SK-N-SH (cell line): ENCODE data around the gene ROR2. TPM values are rescaled to one million over a fixed set of nuclear protein-coding genes. Genes with fewer than 3 reads are reported as not detected.

Experiments used
- CTCF ChIA-PET: fragments of 300-600, 350-600 bp; formaldehyde crosslinking; extraction: SDS; loops from one replicate; lab custom pipeline; 2021; lab: Yijun Ruan, JAX
- POLR2A ChIA-PET: fragments of 350-600 bp; sonication (Branson Sonifier 250); formaldehyde crosslinking; extraction: SDS; loops from one replicate; lab custom pipeline; 2020; ENCODE audit warnings: antibody characterized with exemption, inconsistent platforms; lab: Yijun Ruan, JAX
- DNase-seq: peaks from one replicate; pipeline ENCODE4 v3.0.0; 2012
- H2AFZ ChIP-seq: fragments of 200-600 bp; sonication (generic); 2 replicates; pipeline ENCODE4 v1.8.1; 2016; ENCODE audit warnings: antibody characterized with exemption, mild to moderate bottlenecking, low read depth
- H3F3A ChIP-seq: fragments of 200-600 bp; sonication (generic); replicated peaks from 2 replicates; pipeline ENCODE3; 2016; ENCODE audit warnings: antibody characterized with exemption, mild to moderate bottlenecking; ENCODE audit not compliant: insufficient read depth
- H3K27ac ChIP-seq, 2 experiments: fragments of 200-500 bp in 1 of 2; fragments of 200-600 bp in 1 of 2; sonication (Bioruptor generic) in 1 of 2; sonication (generic), shearing (Covaris generic) in 1 of 2; 2 replicates each; pipeline versions ENCODE4 v1.5.1 to v1.6.1; 2014 to 2016; ENCODE audit warnings: low read depth in 2 of 2, inconsistent platforms in 1 of 2, low read length in 1 of 2, mild to moderate bottlenecking in 1 of 2, mixed read lengths in 1 of 2
- H3K27me3 ChIP-seq: fragments of 200-600 bp; sonication (generic), shearing (Covaris generic); 2 replicates; pipeline ENCODE4 v1.6.1; 2016; ENCODE audit warnings: mixed run types; ENCODE audit not compliant: insufficient read depth
- H3K36me3 ChIP-seq, 2 experiments: fragments of 200-500 bp in 1 of 2; fragments of 200-600 bp in 1 of 2; sonication (Bioruptor generic) in 1 of 2; sonication (generic) in 1 of 2; replicated peaks in 1 of 2; 2 replicates each; pipeline versions ENCODE3 to v1.5.1; 2014 to 2016; ENCODE audit warnings: low read length in 1 of 2, mild to moderate bottlenecking in 1 of 2; ENCODE audit not compliant: insufficient read depth in 2 of 2, control insufficient read depth in 1 of 2
- H3K4me1 ChIP-seq, 2 experiments: fragments of 200-500 bp in 1 of 2; fragments of 200-600 bp in 1 of 2; sonication (Bioruptor generic) in 1 of 2; sonication (generic), shearing (Covaris generic) in 1 of 2; 2 replicates each; pipeline versions ENCODE4 v1.5.1 to v1.6.1; 2014 to 2016; ENCODE audit warnings: low read depth in 1 of 2, low read length in 1 of 2, mixed run types in 1 of 2; ENCODE audit not compliant: insufficient read depth in 2 of 2, control insufficient read depth in 1 of 2
- H3K4me2 ChIP-seq: fragments of 200-600 bp; sonication (generic), shearing (Covaris generic); 2 replicates; pipeline ENCODE4 v1.6.1; 2017; ENCODE audit warnings: mixed run types
- H3K4me3 ChIP-seq, 2 experiments: fragments of 200-500 bp in 1 of 2; fragments of 200-600 bp in 1 of 2; sonication (Bioruptor generic) in 1 of 2; sonication (generic), shearing (Covaris generic) in 1 of 2; 2 replicates each; pipeline versions ENCODE4 v1.5.1 to v1.8.1; 2014 to 2016; ENCODE audit warnings: low read depth in 2 of 2, inconsistent platforms in 1 of 2, low read length in 1 of 2, mild to moderate bottlenecking in 1 of 2, mixed read lengths in 1 of 2, moderate library complexity in 1 of 2
- H3K79me2 ChIP-seq: fragments of 200-600 bp; sonication (generic); 2 replicates; pipeline ENCODE4 v1.8.1; 2017; ENCODE audit warnings: mild to moderate bottlenecking; ENCODE audit not compliant: insufficient read depth
- H3K9ac ChIP-seq: fragments of 200-600 bp; sonication (generic); 2 replicates; pipeline ENCODE4 v1.6.1; 2017; ENCODE audit warnings: mixed run types
- H3K9me2 ChIP-seq: fragments of 200-600 bp; sonication (generic); 2 replicates; pipeline ENCODE4 v1.6.1; 2017; ENCODE audit warnings: mixed run types
- H3K9me3 ChIP-seq: fragments of 200-600 bp; sonication (generic); 2 replicates; pipeline ENCODE4 v1.6.1; 2017; ENCODE audit warnings: mixed run types, mild to moderate bottlenecking, moderate library complexity
- H4K20me1 ChIP-seq: fragments of 200-600 bp; sonication (generic); 2 replicates; pipeline ENCODE4 v1.6.1; 2017; ENCODE audit warnings: mild to moderate bottlenecking, mixed run types; ENCODE audit not compliant: insufficient read depth
- FOXJ3 ChIP-seq: sonication (generic); formaldehyde crosslinking; IDR thresholded peaks from 2 replicates; pipeline ENCODE4 v1.5.1; 2020; ENCODE audit warnings: mild to moderate bottlenecking, missing genetic modification reagents
- FOXM1 ChIP-seq: IDR thresholded peaks from 2 replicates; pipeline ENCODE4 v1.4.0; 2012; ENCODE audit warnings: low read depth, mild to moderate bottlenecking
- GATA2 ChIP-seq: sonication (generic); formaldehyde crosslinking; IDR thresholded peaks from 2 replicates; pipeline ENCODE4 v1.5.0; 2020; ENCODE audit warnings: mild to moderate bottlenecking, missing genetic modification reagents
- JUND ChIP-seq: IDR thresholded peaks from 2 replicates; pipeline ENCODE4 v1.4.0; 2012
- NFIC ChIP-seq: IDR thresholded peaks from 2 replicates; pipeline ENCODE4 v1.4.0; 2012; ENCODE audit warnings: borderline replicate concordance
- NRF1 ChIP-seq: IDR thresholded peaks from 2 replicates; pipeline ENCODE4 v1.6.1; 2012; ENCODE audit warnings: low read depth, mild to moderate bottlenecking, low read length
- RFX5 ChIP-seq: IDR thresholded peaks from 2 replicates; pipeline ENCODE4 v1.6.1; 2012; ENCODE audit warnings: mild to moderate bottlenecking, improper control_type of control experiment, low read length
- RXRA ChIP-seq: IDR thresholded peaks from 2 replicates; pipeline ENCODE4 v1.4.0; 2012; ENCODE audit warnings: low read depth, mild to moderate bottlenecking, borderline replicate concordance
- YY1 ChIP-seq: IDR thresholded peaks from 2 replicates; pipeline ENCODE4 v1.4.0; 2012; ENCODE audit warnings: low read depth, mild to moderate bottlenecking
- WGBS: methylation state at CpG from one replicate; pipeline ENCODE4 v1.1.6; 2017; ENCODE audit warnings: low lambda C conversion rate; 5-methylcytosine and 5-hydroxymethylcytosine counted together
- polyA plus RNA-seq, 3 experiments: library from polyadenylated mRNA; depleted of rRNA; stranded (reverse); fragments of >200 nt; gene quantifications; 2 replicates each; pipeline ENCODE4 v1.2.3, GENCODE V29; 2012
- TF ChIP-seq, protein P1 (sequence below): IDR thresholded peaks from 2 replicates; pipeline ENCODE4 v1.6.1; 2012; ENCODE audit warnings: mild to moderate bottlenecking, low read depth, low read length, moderate library complexity
- TF ChIP-seq, protein P2 (sequence below): IDR thresholded peaks from 2 replicates; pipeline ENCODE4 v1.4.0; 2012; ENCODE audit warnings: low read depth, borderline replicate concordance
- TF ChIP-seq, protein P3 (sequence below): IDR thresholded peaks from 2 replicates; pipeline ENCODE4 v1.4.0; 2012; ENCODE audit warnings: low read depth
- TF ChIP-seq, protein P4 (sequence below): fragments of 150-350 bp; IDR thresholded peaks from 2 replicates; pipeline ENCODE4 v1.6.1; 2017; ENCODE audit warnings: antibody characterized with exemption, low read length, low read depth, borderline replicate concordance

ROR2 gene
- polyA plus RNA-seq, 1 of the 3 experiments (the other 2 are of a cell fraction): 0.43 TPM

DNA sequence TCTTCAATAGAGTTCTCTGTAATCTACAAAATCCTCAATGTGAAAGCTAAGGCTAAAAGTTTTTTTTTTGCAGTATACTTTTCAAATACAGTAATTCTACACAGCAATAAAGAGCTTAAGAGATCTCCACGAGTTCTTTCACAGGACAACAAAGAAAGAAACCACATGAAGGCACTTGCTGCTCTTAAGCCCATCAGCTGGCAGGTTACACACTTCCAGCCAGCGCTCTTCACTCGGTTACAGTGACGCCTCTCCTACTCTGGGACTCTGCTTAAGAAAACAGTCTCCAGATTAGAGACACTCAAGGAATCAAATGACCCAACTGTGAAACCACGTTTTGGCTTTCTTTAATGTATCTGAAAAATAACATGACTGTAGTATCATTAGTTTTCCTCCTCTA is 85.0 kb downstream of the ROR2 start (continued):
- TF ChIP-seq, protein P1, sequence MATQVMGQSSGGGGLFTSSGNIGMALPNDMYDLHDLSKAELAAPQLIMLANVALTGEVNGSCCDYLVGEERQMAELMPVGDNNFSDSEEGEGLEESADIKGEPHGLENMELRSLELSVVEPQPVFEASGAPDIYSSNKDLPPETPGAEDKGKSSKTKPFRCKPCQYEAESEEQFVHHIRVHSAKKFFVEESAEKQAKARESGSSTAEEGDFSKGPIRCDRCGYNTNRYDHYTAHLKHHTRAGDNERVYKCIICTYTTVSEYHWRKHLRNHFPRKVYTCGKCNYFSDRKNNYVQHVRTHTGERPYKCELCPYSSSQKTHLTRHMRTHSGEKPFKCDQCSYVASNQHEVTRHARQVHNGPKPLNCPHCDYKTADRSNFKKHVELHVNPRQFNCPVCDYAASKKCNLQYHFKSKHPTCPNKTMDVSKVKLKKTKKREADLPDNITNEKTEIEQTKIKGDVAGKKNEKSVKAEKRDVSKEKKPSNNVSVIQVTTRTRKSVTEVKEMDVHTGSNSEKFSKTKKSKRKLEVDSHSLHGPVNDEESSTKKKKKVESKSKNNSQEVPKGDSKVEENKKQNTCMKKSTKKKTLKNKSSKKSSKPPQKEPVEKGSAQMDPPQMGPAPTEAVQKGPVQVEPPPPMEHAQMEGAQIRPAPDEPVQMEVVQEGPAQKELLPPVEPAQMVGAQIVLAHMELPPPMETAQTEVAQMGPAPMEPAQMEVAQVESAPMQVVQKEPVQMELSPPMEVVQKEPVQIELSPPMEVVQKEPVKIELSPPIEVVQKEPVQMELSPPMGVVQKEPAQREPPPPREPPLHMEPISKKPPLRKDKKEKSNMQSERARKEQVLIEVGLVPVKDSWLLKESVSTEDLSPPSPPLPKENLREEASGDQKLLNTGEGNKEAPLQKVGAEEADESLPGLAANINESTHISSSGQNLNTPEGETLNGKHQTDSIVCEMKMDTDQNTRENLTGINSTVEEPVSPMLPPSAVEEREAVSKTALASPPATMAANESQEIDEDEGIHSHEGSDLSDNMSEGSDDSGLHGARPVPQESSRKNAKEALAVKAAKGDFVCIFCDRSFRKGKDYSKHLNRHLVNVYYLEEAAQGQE: no peak
- TF ChIP-seq GATA2 (no peak), FOXJ3 (CRISPR knock-in tag) (no peak), NRF1 (no peak), NFIC (no peak)
- TF ChIP-seq, protein P2, sequence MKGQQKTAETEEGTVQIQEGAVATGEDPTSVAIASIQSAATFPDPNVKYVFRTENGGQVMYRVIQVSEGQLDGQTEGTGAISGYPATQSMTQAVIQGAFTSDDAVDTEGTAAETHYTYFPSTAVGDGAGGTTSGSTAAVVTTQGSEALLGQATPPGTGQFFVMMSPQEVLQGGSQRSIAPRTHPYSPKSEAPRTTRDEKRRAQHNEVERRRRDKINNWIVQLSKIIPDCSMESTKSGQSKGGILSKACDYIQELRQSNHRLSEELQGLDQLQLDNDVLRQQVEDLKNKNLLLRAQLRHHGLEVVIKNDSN: no peak

DNA sequence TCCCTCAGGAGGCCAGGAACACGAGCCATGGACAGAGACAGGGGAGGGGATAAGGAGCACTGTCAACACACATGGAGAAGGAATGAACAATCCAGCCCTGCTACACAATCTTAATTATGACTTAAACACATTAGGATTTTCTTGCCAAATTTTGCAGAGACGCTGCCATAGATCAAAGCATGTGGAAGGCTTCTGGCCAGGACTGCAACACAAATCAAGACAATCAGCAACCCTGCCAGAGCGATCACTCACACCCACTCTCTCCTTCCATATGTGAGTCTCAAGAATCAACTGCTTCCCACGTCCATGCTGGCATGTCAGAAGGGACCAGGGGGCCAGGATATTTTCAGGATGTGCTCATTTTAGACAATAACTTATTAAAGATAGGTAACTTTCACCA is 85.6 kb downstream of the ROR2 start:
- DNase-seq: no peak
- ChIA-PET POLR2A (no interaction called here), CTCF (no interaction called here)

More for the DNA sequence above, 85.6 kb downstream of the ROR2 start:
- Histone ChIP-seq H3K9me3 (no peaks in the 10 kb centered on the region), H3K4me3 (no peak overlapping the region), H4K20me1 (no peaks in the 10 kb centered on the region), H3K27ac (no peak overlapping the region), H3K4me2 (no peak overlapping the region), H3K79me2 (no peaks in the 10 kb centered on the region), H3K27me3 (no peaks in the 10 kb centered on the region), H3K9ac (no peak overlapping the region)
- no peak for TF ChIP-seq RXRA
- TF ChIP-seq, protein P3, sequence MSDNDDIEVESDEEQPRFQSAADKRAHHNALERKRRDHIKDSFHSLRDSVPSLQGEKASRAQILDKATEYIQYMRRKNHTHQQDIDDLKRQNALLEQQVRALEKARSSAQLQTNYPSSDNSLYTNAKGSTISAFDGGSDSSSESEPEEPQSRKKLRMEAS: no peak
- no peak for TF ChIP-seq JUND
- TF ChIP-seq FOXM1: no peak
- TF ChIP-seq, protein P4, sequence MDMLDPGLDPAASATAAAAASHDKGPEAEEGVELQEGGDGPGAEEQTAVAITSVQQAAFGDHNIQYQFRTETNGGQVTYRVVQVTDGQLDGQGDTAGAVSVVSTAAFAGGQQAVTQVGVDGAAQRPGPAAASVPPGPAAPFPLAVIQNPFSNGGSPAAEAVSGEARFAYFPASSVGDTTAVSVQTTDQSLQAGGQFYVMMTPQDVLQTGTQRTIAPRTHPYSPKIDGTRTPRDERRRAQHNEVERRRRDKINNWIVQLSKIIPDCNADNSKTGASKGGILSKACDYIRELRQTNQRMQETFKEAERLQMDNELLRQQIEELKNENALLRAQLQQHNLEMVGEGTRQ: no peak
- no peak for TF ChIP-seq GATA2
- no peak for TF ChIP-seq RFX5
- TF ChIP-seq, protein P1: no peak
- no peak for TF ChIP-seq YY1
- TF ChIP-seq, all 33 proteins: peak for 0
- Histone ChIP-seq H3K4me1 (peaks cover 0 to 6% of the 10 kb centered on the region in 2 experiments; a peak in 1 of 4 replicates), H3K36me3 (no peaks in the 10 kb centered on the region), H3K9me2 (no peaks in the 10 kb centered on the region), H3F3A (no peaks in the 10 kb centered on the region), H2AFZ (no peak overlapping the region)
- WGBS: 18% methylated on average over 4 of the region's 4 CpGs
